AG04449 (cell line): ENCODE data around the gene LITAF.
"Not testable (repeated sequence)": the region's sequence is repeated elsewhere in the genome, so short reads cannot be mapped to it uniquely, and the experiment has no call there.

ENCODE experiments used
- CTCF ChIA-PET: fragments of 350-600 bp; formaldehyde crosslinking; extraction: SDS; loops from one replicate; lab custom pipeline; 2021; ENCODE audit warnings: antibody characterized with exemption; lab: Yijun Ruan, JAX
- POLR2A ChIA-PET: fragments of 400-600, 350-600 bp; formaldehyde crosslinking; extraction: SDS; loops from one replicate; lab custom pipeline; 2020; ENCODE audit warnings: antibody characterized with exemption, inconsistent platforms; lab: Yijun Ruan, JAX
- DNase-seq: peaks from one replicate; pipeline ENCODE4 v3.0.0-alpha.2; 2010; ENCODE audit warnings: low read depth, low spot score
- H3K4me3 ChIP-seq: 2 replicates; pipeline ENCODE4 v1.5.1; 2011; ENCODE audit warnings: low read depth, mild to moderate bottlenecking, control low read depth, low read length
- TF ChIP-seq, protein P1 (sequence below): IDR thresholded peaks from one replicate; pipeline ENCODE4 v1.5.1; 2011; ENCODE audit warnings: mild to moderate bottlenecking, moderate library complexity, low read length, control low read depth, inconsistent platforms; ENCODE audit not compliant: insufficient read depth; ENCODE audit errors: missing control alignments

The LITAF gene

GRCh38 chr16:11520442-11520841 is 66.3 kb downstream of the LITAF start:
- POLR2A ChIA-PET = no interaction called here
- no peak for DNase-seq
- CTCF ChIA-PET = interaction anchor here (1.6 to 7.2 kb wide), 2 partner anchors 11 to 112 kb away, joined by 7 to 31 read pairs; no protein-coding TSS in a partner anchor
- TF ChIP-seq, protein P1, sequence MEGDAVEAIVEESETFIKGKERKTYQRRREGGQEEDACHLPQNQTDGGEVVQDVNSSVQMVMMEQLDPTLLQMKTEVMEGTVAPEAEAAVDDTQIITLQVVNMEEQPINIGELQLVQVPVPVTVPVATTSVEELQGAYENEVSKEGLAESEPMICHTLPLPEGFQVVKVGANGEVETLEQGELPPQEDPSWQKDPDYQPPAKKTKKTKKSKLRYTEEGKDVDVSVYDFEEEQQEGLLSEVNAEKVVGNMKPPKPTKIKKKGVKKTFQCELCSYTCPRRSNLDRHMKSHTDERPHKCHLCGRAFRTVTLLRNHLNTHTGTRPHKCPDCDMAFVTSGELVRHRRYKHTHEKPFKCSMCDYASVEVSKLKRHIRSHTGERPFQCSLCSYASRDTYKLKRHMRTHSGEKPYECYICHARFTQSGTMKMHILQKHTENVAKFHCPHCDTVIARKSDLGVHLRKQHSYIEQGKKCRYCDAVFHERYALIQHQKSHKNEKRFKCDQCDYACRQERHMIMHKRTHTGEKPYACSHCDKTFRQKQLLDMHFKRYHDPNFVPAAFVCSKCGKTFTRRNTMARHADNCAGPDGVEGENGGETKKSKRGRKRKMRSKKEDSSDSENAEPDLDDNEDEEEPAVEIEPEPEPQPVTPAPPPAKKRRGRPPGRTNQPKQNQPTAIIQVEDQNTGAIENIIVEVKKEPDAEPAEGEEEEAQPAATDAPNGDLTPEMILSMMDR = no peak
- H3K4me3 ChIP-seq = no peak overlapping the region

DNA sequence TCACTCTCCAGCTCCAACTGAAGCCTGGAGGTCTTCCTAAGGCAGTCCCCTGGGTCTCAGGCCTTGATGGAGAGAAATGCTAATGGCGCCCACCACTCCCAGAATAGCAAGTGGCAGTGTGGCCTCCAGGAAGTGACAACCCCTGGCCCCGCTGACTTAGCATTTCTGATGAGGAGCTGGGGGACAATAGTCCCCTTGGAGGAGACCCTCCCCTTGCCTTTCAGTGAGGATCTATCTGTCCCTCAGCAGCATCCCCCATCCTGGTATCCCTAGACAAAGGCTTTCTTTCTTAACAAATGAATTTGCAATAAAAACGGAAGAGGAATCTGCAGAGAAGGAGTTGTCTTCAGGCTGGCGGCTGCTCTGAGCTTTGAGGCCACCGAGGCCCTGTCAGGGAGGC is 68.8 kb downstream of the LITAF start:
- DNase-seq = no peak
- TF ChIP-seq, protein P1 = no peak
- CTCF ChIA-PET = interaction anchor here (1.4 to 7.2 kb wide), 2 partner anchors 14 to 20 kb away, joined by 3 to 31 read pairs; no protein-coding TSS in a partner anchor
- no peak overlapping the region for H3K4me3 ChIP-seq
- POLR2A ChIA-PET = no interaction called here

DNA sequence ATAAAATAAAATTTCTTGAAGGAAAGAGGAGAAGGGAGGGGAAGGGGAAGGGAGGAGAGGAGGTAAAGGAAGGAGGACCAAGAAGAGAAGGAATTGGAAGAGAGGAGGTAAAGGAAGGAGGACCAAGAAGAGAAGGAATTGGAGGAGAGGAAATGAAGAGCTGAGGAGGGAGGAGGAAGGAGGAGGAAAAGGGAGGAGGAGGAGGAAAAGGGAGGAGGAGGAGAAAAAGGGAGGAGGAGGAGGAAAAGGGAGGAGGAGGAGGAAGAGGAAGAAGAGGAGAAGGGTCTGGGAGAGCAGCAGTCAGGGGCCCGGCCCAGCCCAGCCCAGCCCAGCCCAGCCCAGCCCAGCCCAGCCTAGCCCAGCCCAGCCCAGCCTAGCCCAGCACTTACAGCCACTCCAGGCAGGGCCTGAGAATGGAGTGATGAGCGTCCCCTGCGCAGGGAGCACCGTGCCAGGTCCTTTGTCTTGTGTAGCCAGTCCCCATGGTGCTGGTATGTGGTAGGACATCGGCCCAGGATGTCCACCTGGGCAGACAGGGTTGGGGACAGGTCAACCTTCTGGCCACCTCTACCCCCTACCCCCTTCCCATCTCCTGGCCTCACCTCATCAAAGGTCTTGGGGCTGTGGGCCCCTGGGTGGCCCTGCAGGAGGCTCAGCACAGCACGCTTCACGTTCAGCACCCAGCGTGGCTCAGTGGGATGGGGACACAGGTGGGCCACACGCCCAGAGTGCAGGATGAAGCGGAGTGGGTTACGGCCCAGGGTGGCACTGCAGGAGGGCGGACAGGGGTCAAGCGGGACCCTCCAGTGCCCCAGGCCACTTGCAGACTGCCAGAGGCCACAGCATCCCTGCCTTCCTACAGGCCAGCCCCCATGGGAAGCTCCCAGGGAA is 70.9 kb downstream of the LITAF start:
- TF ChIP-seq, protein P1 = no peak
- ChIA-PET POLR2A (no interaction called here), CTCF (interaction anchor here (7.2 kb wide), 1 partner anchor 16 kb away, joined by 31 read pairs; no protein-coding TSS in a partner anchor)
- no peak for DNase-seq
- no peak overlapping the region for H3K4me3 ChIP-seq

- TF ChIP-seq, protein P1 = no peak
- no peak overlapping the region for H3K4me3 ChIP-seq
- ChIA-PET CTCF (interaction anchor here (7.2 kb wide), 1 partner anchor 17 kb away, joined by 31 read pairs; no protein-coding TSS in a partner anchor), POLR2A (no interaction called here)
- no peak for DNase-seq
Measured at GRCh38 chr16:11514283-11514682, 72.4 kb downstream of the LITAF start.

GRCh38 chr16:11513366-11513765 is 73.4 kb downstream of the LITAF start:
- POLR2A ChIA-PET, DNase-seq, H3K4me3 ChIP-seq: not testable (repeated sequence)
- CTCF ChIA-PET = interaction anchor here (2.6 kb wide), 1 partner anchor 18 kb away, joined by 10 read pairs; no protein-coding TSS in a partner anchor

- TF ChIP-seq, protein P1 = no peak
- DNase-seq = no peak
- POLR2A ChIA-PET = no interaction called here
- CTCF ChIA-PET = interaction anchor here (2.6 kb wide), 1 partner anchor 20 kb away, joined by 10 read pairs; no protein-coding TSS in a partner anchor
- no peak overlapping the region for H3K4me3 ChIP-seq
Measured at GRCh38 chr16:11511801-11512200, 74.9 kb downstream of the LITAF start.
